ENCODE measurements around the gene AICDA. TPM values are rescaled to one million over a fixed set of nuclear protein-coding genes. Genes with fewer than 3 reads are reported as not detected.

The AICDA gene
- total and polyA plus RNA-seq, 10 donors = 0.24 to 1.6 (median 0.78) TPM

Small RNAs within 50 kb of the gene (small RNA-seq; reads per million reads assigned to genes)
- 0 reads per million in 4 donors for gene RF00019
- 0 reads per million in 4 donors for gene RF00564

Other genes with a start within 250 kb of the AICDA start
- under 1 TPM in 3 of 7 donors, not detected in 4; 0.20 to 0.77 (median 0.30) TPM for gene CLEC6A, start 156.9 kb downstream of the AICDA start, total RNA-seq
- gene CLEC6A, start 156.9 kb downstream of the AICDA start, polyA plus RNA-seq = under 1 TPM in 2 of 3 donors, not detected in 1; 0.05 to 0.06 TPM
- 10 to 100 TPM in 4 of 7 donors, 1 to 10 TPM in 3; 7.0 to 24.9 (median 12.3) TPM for gene CLEC4D, start 99.4 kb downstream of the AICDA start, total RNA-seq
- gene CLEC4D, start 99.4 kb downstream of the AICDA start, polyA plus RNA-seq = 1 to 10 TPM in 2 of 3 donors, under 1 TPM in 1; 0.62 to 2.1 (median 1.1) TPM
- 10 to 100 TPM; 12.6 to 55.0 (median 28.8) TPM for gene CLEC4E, start 72.0 kb downstream of the AICDA start, total RNA-seq
- 10 to 100 TPM in 2 of 3 donors, 1 to 10 TPM in 1; 7.4 to 24.1 (median 12.3) TPM for gene CLEC4E, start 72.0 kb downstream of the AICDA start, polyA plus RNA-seq
- gene MFAP5, start 50.0 kb upstream of the AICDA start, total RNA-seq = 10 to 100 TPM in 1 of 7 donors, 1 to 10 TPM in 4, under 1 TPM in 2; 0.57 to 14.3 (median 4.2) TPM
- 1 to 10 TPM; 1.6 to 8.5 (median 2.4) TPM for gene MFAP5, start 50.0 kb upstream of the AICDA start, polyA plus RNA-seq
- 10 to 100 TPM; 23.3 to 54.3 (median 37.0) TPM for gene RIMKLB, start 85.1 kb upstream of the AICDA start, total RNA-seq
- gene RIMKLB, start 85.1 kb upstream of the AICDA start, polyA plus RNA-seq = 10 to 100 TPM; 21.0 to 62.1 (median 55.6) TPM
- not detected for gene A2ML1, start 209.8 kb upstream of the AICDA start, total RNA-seq
- gene A2ML1, start 209.8 kb upstream of the AICDA start, polyA plus RNA-seq = under 1 TPM; 0.02 to 0.22 (median 0.02) TPM

Data from spleen (tissue), 11 donors.